Astrocyte (in vitro differentiated cells and primary cell): Measurements from ENCODE around the gene CPEB3.

Experiments used
- EZH2 ChIP-seq: IDR thresholded peaks from 2 replicates; pipeline ENCODE4 v1.6.1; 2012; ENCODE audit warnings: mild to moderate bottlenecking, low read length, inconsistent platforms; ENCODE audit not compliant: insufficient read depth
- TF ChIP-seq, protein P1 (sequence below): IDR thresholded peaks from 2 replicates; pipeline ENCODE4 v1.5.1; 2011; ENCODE audit warnings: low read depth, mild to moderate bottlenecking, inconsistent platforms, low read length, moderate library complexity; ENCODE audit not compliant: insufficient read depth

DNA sequence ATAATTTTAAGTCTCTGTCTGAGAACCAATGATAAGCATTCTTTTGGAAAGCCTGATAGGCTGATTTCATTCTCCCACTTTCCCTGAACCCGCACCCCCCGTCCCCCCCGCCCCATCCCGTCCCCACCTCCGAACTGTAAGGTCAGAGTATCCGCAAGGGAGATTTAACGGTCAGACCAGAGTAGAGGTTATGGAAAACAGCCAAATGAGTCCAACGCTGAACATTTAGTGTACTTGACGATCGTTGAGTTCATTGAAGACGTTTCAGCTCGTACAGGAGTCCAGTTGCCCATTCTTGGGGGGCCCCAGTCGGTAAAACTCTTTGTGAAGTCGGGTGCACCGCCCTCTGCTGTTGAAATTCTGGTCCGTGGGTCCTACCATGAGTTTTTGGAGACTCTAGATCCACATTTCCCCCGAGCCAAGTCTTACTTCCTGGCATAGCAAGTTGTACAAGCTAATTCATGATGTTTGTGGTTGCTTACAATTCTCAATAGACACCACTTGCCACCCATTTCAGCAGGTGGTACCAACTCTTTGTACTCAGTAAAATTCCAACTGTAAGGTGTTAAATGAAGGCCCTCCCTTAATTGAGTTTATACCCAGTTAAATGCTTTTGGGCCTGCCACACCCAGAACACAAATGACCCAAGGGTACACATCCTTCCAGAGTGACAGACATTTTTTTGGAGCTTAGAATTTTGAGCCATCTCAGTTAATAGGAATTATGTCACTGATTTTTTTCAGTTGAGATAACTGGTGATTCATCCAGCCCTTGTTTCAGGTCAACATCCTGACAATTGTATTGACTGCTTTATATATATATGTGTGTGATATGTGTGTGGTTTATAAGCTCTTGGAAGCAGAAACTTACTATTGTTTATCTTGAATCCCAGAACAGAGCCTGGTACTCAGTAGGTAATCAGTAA, 1.3 kb upstream of the CPEB3 start:
- TF ChIP-seq, protein P1, sequence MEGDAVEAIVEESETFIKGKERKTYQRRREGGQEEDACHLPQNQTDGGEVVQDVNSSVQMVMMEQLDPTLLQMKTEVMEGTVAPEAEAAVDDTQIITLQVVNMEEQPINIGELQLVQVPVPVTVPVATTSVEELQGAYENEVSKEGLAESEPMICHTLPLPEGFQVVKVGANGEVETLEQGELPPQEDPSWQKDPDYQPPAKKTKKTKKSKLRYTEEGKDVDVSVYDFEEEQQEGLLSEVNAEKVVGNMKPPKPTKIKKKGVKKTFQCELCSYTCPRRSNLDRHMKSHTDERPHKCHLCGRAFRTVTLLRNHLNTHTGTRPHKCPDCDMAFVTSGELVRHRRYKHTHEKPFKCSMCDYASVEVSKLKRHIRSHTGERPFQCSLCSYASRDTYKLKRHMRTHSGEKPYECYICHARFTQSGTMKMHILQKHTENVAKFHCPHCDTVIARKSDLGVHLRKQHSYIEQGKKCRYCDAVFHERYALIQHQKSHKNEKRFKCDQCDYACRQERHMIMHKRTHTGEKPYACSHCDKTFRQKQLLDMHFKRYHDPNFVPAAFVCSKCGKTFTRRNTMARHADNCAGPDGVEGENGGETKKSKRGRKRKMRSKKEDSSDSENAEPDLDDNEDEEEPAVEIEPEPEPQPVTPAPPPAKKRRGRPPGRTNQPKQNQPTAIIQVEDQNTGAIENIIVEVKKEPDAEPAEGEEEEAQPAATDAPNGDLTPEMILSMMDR: peak; percentile 41
- no peak for TF ChIP-seq EZH2
